Measurements from ENCODE around the gene HARS1. TPM values are rescaled to one million over a fixed set of nuclear protein-coding genes. Genes with fewer than 3 reads are reported as not detected.
"Not testable (repeated sequence)": the region's sequence is repeated elsewhere in the genome, so short reads cannot be mapped to it uniquely, and the experiment has no call there.

HARS1 gene
- polyA plus RNA-seq, 4 donors = 63.2 to 86.8 (median 73.3) TPM

- DNase-seq (ENCODE audit: low read depth in 4 of 4, low spot score in 2 of 4) = no peak
Observed at GRCh38 chr5:140678993-140679392, 12.2 kb downstream of the HARS1 start.

- DNase-seq (ENCODE audit: low read depth in 4 of 4, low spot score in 2 of 4) = no peak
Observed at GRCh38 chr5:140677947-140678346, 13.2 kb downstream of the HARS1 start.

- no peak for DNase-seq (ENCODE audit: low read depth in 4 of 4, low spot score in 2 of 4)
Observed at GRCh38 chr5:140674629-140675028, 16.5 kb downstream of the HARS1 start.

GRCh38 chr5:140674211-140674610 is 17.0 kb downstream of the HARS1 start:
- DNase-seq (ENCODE audit: low read depth in 4 of 4, low spot score in 2 of 4) = no peak

- no peak for DNase-seq (ENCODE audit: low read depth in 4 of 4, low spot score in 2 of 4)
Observed at GRCh38 chr5:140673187-140673976, 17.8 kb downstream of the HARS1 start, which contains the start of gene DND1. Gene DND1 (minus strand): TSS chr5:140673576. CDS start chr5:140673542, 34 bp downstream.

GRCh38 chr5:140672455-140673186 is 18.5 kb downstream of the HARS1 start:
- DNase-seq (ENCODE audit: low read depth in 4 of 4, low spot score in 2 of 4) = no peak

GRCh38 chr5:140671472-140672125 is 19.6 kb downstream of the HARS1 start:
- DNase-seq (ENCODE audit: low read depth in 4 of 4, low spot score in 2 of 4) = no peak

- not testable (repeated sequence) for DNase-seq (ENCODE audit: low read depth in 4 of 4, low spot score in 2 of 4)
Observed at GRCh38 chr5:140671035-140671434, 20.1 kb downstream of the HARS1 start.

- peak; percentile 73 to 86 (median 80) for DNase-seq (ENCODE audit: low read depth in 4 of 4, low spot score in 2 of 4)
Observed at GRCh38 chr5:140664359-140665119, 26.6 kb downstream of the HARS1 start, which contains the start of gene WDR55. Gene WDR55 (plus strand): TSS chr5:140664904. CDS start chr5:140664913, 9 bp downstream.

- DNase-seq (ENCODE audit: low read depth in 4 of 4, low spot score in 2 of 4) = no peak
Observed at GRCh38 chr5:140664030-140664358, 27.2 kb downstream of the HARS1 start.

- not testable (repeated sequence) for DNase-seq (ENCODE audit: low read depth in 4 of 4, low spot score in 2 of 4)
Observed at GRCh38 chr5:140660371-140660770, 30.8 kb downstream of the HARS1 start.

- DNase-seq (ENCODE audit: low read depth in 4 of 4, low spot score in 2 of 4) = no peak
Observed at GRCh38 chr5:140658870-140659269, 32.3 kb downstream of the HARS1 start.

GRCh38 chr5:140647042-140647419 is 44.1 kb downstream of the HARS1 start:
- no peak for DNase-seq (ENCODE audit: low read depth in 4 of 4, low spot score in 2 of 4)

- no peak for DNase-seq (ENCODE audit: low read depth in 4 of 4, low spot score in 2 of 4)
Observed at GRCh38 chr5:140642718-140643117, 48.5 kb downstream of the HARS1 start.

GRCh38 chr5:140641716-140642115 is 49.5 kb downstream of the HARS1 start:
- DNase-seq (ENCODE audit: low read depth in 4 of 4, low spot score in 2 of 4) = no peak

- peak in 3 of 4 donors; percentile 79 to 87 (median 83) for DNase-seq (ENCODE audit: low read depth in 4 of 4, low spot score in 2 of 4)
Observed at GRCh38 chr5:140639148-140639981, 51.8 kb downstream of the HARS1 start, which contains the start of gene TMCO6. Gene TMCO6 (plus strand): TSS chr5:140639451. CDS start chr5:140639528, 77 bp downstream.

GRCh38 chr5:140638898-140639147 is 52.3 kb downstream of the HARS1 start:
- not testable (repeated sequence) for DNase-seq (ENCODE audit: low read depth in 4 of 4, low spot score in 2 of 4)

GRCh38 chr5:140637371-140638100 is 53.6 kb downstream of the HARS1 start:
- no peak for DNase-seq (ENCODE audit: low read depth in 4 of 4, low spot score in 2 of 4)

Data from left renal cortex interstitium (tissue), 4 donors.